T1000 (cell line): ENCODE measurements around the gene MTFMT.
A peak's percentile ranks its signal among the peaks of the same experiment; 100 is the strongest.
"Not testable (repeated sequence)": the region's sequence is repeated elsewhere in the genome, so short reads cannot be mapped to it uniquely, and the experiment has no call there.

Experiments used
- DNase-seq: peaks from one replicate; lab custom pipeline; 2025; ENCODE audit warnings: mixed read lengths; lab: John Stamatoyannopoulos, UW

MTFMT gene

GRCh38 chr15:65038836-65039235 lies 9.4 kb upstream of the MTFMT start:
- no peak for DNase-seq

- DNase-seq = no peak
These were observed 9.0 kb upstream of the MTFMT start for GRCh38 chr15:65038428-65038827.

- DNase-seq = no peak
These were observed 7.9 kb upstream of the MTFMT start for GRCh38 chr15:65037309-65037708.

GRCh38 chr15:65034719-65035118 lies 5.3 kb upstream of the MTFMT start:
- no peak for DNase-seq

GRCh38 chr15:65033659-65034269 lies 4.3 kb upstream of the MTFMT start:
- DNase-seq = no peak

GRCh38 chr15:65032801-65033537 lies 3.5 kb upstream of the MTFMT start:
- no peak for DNase-seq

GRCh38 chr15:65029736-65030208 lies 333 bp upstream of the MTFMT start:
- DNase-seq = no peak

- no peak for DNase-seq
These were observed 1.1 kb downstream of the MTFMT start for GRCh38 chr15:65028338-65028737.

- DNase-seq = no peak
These were observed 1.8 kb downstream of the MTFMT start for GRCh38 chr15:65027593-65027992.

GRCh38 chr15:65026756-65027155 lies 2.7 kb downstream of the MTFMT start:
- no peak for DNase-seq

- no peak for DNase-seq
These were observed 8.0 kb downstream of the MTFMT start for GRCh38 chr15:65021488-65021887.

GRCh38 chr15:65020419-65020818 lies 9.0 kb downstream of the MTFMT start:
- DNase-seq = no peak

GRCh38 chr15:65011198-65011597 lies 18.2 kb downstream of the MTFMT start:
- DNase-seq = not testable (repeated sequence)

- no peak for DNase-seq
These were observed 20.5 kb downstream of the MTFMT start for GRCh38 chr15:65008983-65009382.

- DNase-seq = no peak
These were observed 22.6 kb downstream of the MTFMT start for GRCh38 chr15:65006876-65007275.

- no peak for DNase-seq
These were observed 24.4 kb downstream of the MTFMT start for GRCh38 chr15:65004993-65005392.

GRCh38 chr15:64997745-64998375 lies 31.6 kb downstream of the MTFMT start:
- DNase-seq = no peak

GRCh38 chr15:64997066-64997465 lies 32.4 kb downstream of the MTFMT start:
- no peak for DNase-seq

- no peak for DNase-seq
These were observed 36.1 kb downstream of the MTFMT start for GRCh38 chr15:64993290-64993689.

- DNase-seq = no peak
These were observed 37.8 kb downstream of the MTFMT start for GRCh38 chr15:64991536-64992135.

GRCh38 chr15:64990168-64990470 lies 39.3 kb downstream of the MTFMT start:
- no peak for DNase-seq

GRCh38 chr15:64989416-64990167 lies 39.8 kb downstream of the MTFMT start, which contains the start of gene SPG21:
SPG21 (minus strand) TSS chr15:64989914; CDS start chr15:64983569, 6,345 bp downstream.
- DNase-seq = peak; percentile 90
